GM12872 (cell line): ENCODE measurements around the gene CA9.

Experiments used
- CTCF ChIP-seq: IDR thresholded peaks from 3 replicates; pipeline ENCODE4 v1.5.1; 2011; ENCODE audit warnings: low read depth, mild to moderate bottlenecking, low read length, moderate library complexity; ENCODE audit not compliant: insufficient read depth

CA9 gene

GRCh38 chr9:35643046-35643445 lies 30.7 kb upstream of the CA9 start:
- TF ChIP-seq CTCF, result no peak

GRCh38 chr9:35646153-35646532 lies 27.6 kb upstream of the CA9 start:
- no peak for TF ChIP-seq CTCF

GRCh38 chr9:35646533-35647265 lies 27.0 kb upstream of the CA9 start:
- peak; percentile 93 for TF ChIP-seq CTCF

- TF ChIP-seq CTCF, result no peak
These were observed 24.0 kb upstream of the CA9 start for GRCh38 chr9:35649431-35650340.

DNA sequence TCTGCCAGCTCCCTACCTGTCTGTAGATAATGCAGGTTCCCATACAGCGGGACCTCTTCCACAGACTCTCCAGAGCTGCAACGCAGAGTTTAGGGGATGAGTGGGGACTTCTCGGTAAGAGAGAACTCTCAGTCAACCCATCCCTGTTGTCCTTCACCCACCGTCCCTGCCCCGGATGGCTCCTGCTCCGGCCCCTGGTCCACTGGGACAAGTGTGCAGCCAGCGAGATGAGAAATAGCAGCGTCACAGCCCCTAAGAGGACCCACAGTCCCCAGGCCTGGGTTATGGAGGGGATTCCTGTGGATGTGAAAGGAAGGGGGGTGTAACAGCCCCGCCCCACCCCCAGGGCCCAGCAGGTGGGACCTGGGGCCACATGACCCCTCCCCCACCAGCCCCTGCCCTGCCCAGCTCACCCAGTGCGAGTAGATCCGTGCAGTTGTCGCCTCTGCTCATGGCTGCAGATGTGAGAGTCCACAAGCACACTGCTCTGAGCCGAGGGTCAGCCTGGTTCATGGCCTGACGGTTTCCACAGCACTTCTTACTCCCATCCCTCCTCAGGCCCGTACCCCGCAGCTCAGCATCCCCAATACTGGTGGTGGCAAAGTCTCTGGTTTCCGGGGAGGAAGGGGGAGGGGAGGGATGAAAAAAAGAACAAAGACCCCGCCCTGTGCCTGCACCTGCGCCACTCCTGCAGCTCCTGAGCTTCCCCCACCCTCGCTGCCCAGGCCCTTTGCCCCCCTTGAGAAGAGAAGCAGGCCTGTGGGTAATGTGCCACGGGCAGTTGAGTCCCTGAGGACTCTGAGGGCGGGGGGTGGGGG lies 23.2 kb upstream of the CA9 start, which contains the start of gene SIT1:
SIT1 (minus strand) TSS at position 591 of the 818 bp plus-strand sequence; CDS start at position 513, 78 bp downstream.
- TF ChIP-seq CTCF, result no peak

DNA sequence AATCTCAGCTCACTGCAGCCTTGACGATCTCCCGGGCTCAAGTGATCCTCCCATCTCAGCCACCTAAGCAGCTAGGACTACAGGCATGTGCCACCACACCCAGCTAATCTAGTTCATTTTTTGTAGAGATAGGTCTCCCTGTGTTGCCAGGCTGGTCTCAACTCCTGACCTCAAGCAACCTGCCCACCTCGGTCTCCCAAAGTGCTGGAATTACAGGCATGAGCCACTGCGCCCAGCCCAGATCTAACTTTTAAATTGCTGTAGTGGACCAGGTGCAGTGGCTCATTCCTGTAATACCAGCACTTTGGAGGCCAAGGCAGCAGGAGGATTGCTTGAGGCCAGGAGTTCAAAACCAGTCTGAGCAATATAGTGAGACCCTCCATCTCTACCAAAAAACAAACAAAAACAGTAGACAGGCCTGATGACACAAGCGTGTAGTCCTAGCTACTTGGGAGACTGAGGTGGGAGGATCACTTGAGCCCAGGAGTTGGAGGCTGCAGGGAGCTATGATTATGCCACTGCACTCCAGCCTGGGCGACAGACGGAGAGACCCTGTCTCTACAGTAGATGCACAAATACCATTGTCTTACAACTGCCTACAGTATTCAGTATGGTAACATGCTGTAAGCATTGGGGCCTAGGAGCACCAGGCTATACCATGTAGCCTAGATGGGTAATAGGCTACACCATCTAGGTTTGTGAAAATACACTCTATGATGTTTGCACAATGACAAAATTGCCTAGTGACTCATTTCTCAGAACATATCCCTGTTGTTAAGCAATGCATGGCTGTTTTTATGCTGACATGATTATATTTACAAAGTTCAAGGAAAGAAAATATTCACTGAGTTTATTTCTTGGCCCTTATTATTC lies 21.5 kb upstream of the CA9 start:
- TF ChIP-seq CTCF, result no peak
